HL-60 (cell line): ENCODE measurements around the gene REXO4.

ENCODE experiments used
- DNase-seq, 2 experiments: peaks; one replicate each; pipeline ENCODE4 v3.0.0-alpha.2; 2010 to 2020; ENCODE audit warnings: low read depth in 1 of 2, low spot score in 1 of 2
- H3K27ac ChIP-seq: fragments of 250-450 bp; sonication (Bioruptor Pico); replicated peaks from 2 replicates; pipeline ENCODE4 v1.5.1; 2020; ENCODE audit warnings: mild to moderate bottlenecking, moderate library complexity
- H3K27me3 ChIP-seq: fragments of 250-450 bp; sonication (Bioruptor Pico); 2 replicates; pipeline ENCODE4 v1.5.1; 2021; ENCODE audit warnings: mild to moderate bottlenecking, moderate library complexity; ENCODE audit not compliant: insufficient read depth, poor library complexity, severe bottlenecking
- H3K4me3 ChIP-seq: replicated peaks from 2 replicates; pipeline ENCODE4 v1.5.1; 2011; ENCODE audit warnings: mild to moderate bottlenecking, control low read depth, low read length; ENCODE audit not compliant: insufficient read depth
- GABPA ChIP-seq: IDR thresholded peaks from 2 replicates; pipeline ENCODE4 v1.6.1; 2012; ENCODE audit warnings: low read depth
- POLR2AphosphoS5 ChIP-seq: IDR thresholded peaks from 2 replicates; pipeline ENCODE4 v1.6.1; 2012; ENCODE audit warnings: low read depth
- REST ChIP-seq: IDR thresholded peaks from 2 replicates; pipeline ENCODE4 v1.6.1; 2012; ENCODE audit warnings: low read depth; ENCODE audit not compliant: insufficient replicate concordance
- SPI1 ChIP-seq: IDR thresholded peaks from 2 replicates; pipeline ENCODE4 v1.6.1; 2012; ENCODE audit warnings: low read depth, mild to moderate bottlenecking, borderline replicate concordance
- TF ChIP-seq, protein P1 (sequence below): IDR thresholded peaks from one replicate; pipeline ENCODE4 v1.5.1; 2011; ENCODE audit warnings: low read length, control low read depth, inconsistent platforms; ENCODE audit not compliant: insufficient read depth

The REXO4 gene

DNA sequence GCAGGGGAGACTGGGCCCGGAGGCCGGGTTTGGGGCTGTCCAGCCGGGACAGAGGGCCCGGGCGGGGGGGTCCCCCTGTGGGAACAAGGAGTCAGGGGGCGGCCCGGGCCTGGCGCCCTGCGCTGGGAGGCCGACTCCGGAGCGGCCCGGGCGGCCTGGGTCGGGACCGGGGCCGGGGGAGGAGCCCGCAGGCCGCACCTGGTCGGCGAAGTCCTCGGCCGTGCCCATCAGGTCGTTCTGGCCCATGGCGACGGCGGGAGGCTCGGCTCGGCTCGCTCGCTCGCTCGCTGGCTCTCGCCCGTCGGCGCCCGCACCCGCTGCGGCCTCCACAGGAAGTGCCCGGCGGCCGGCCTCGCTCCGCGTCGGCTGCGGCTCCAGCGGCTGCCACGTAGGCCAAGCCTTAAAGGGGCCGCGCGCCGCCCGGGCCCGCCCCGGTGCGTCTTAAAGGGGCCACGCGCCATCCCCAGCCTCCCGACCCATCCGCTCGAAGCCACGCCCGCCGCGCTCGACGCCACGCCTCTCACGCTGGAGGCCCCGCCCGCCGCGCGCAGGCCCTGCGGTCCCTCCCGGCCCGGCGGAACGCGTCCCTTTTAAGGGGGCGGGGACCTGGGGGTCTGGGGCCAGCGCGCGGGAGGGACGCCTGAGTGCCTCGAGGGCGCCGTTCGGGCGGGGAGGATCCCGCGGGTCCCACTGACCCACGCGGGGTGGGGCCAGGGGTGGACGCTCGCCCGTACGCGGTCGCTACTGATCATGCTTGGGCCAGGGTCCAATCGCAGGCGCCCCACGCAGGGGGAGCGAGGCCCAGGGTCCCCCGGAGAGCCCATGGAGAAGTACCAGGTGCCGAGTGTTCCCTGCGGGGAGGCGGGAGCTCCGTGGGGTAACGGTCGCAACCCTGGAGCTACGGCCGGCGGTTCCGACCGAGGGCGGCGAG is 41.8 kb downstream of the REXO4 start, which contains the start of the genes STKLD1 and SURF4:
Gene STKLD1 (plus strand): TSS at position 643 of the 931 bp plus-strand sequence. CDS start 108 bp downstream, at position 751.
Gene SURF4 (minus strand): TSS at position 337 of the 931 bp plus-strand sequence. CDS start 91 bp downstream, at position 246.
- TF ChIP-seq REST (no peak), POLR2AphosphoS5 (peak; percentile 66; the same call in 1 of the 2 replicates), SPI1 (0 out of 2 replicates have a peak, but pooled peaks have one; percentile 17)
- TF ChIP-seq, protein P1, sequence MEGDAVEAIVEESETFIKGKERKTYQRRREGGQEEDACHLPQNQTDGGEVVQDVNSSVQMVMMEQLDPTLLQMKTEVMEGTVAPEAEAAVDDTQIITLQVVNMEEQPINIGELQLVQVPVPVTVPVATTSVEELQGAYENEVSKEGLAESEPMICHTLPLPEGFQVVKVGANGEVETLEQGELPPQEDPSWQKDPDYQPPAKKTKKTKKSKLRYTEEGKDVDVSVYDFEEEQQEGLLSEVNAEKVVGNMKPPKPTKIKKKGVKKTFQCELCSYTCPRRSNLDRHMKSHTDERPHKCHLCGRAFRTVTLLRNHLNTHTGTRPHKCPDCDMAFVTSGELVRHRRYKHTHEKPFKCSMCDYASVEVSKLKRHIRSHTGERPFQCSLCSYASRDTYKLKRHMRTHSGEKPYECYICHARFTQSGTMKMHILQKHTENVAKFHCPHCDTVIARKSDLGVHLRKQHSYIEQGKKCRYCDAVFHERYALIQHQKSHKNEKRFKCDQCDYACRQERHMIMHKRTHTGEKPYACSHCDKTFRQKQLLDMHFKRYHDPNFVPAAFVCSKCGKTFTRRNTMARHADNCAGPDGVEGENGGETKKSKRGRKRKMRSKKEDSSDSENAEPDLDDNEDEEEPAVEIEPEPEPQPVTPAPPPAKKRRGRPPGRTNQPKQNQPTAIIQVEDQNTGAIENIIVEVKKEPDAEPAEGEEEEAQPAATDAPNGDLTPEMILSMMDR, result no peak
- peak within 1 kb of the TSS; percentile 95 for H3K27ac ChIP-seq
- peak; percentile 89 to 93 for DNase-seq

GRCh38 chr9:133375116-133375723 is 42.6 kb downstream of the REXO4 start:
- Histone ChIP-seq H3K27me3 (no peaks in the 10 kb centered on the region), H3K27ac (peak overlapping the region; percentile 95), H3K4me3 (peak overlapping the region; percentile 82)
- DNase-seq, result peak in 1 of 2 experiments; percentile 63
- TF ChIP-seq POLR2AphosphoS5, result no peak
- no peak for TF ChIP-seq GABPA
- no peak for TF ChIP-seq REST
- TF ChIP-seq, protein P1, result no peak
- TF ChIP-seq SPI1, result 0 out of 2 replicates have a peak, but pooled peaks have one; percentile 18

More for the DNA sequence above, 41.8 kb downstream of the REXO4 start, which contains the start of the genes STKLD1 and SURF4:
- peak within 1 kb of the TSS; percentile 82 for H3K4me3 ChIP-seq
- H3K27me3 ChIP-seq, result no peaks in the 10 kb centered on the region

DNA sequence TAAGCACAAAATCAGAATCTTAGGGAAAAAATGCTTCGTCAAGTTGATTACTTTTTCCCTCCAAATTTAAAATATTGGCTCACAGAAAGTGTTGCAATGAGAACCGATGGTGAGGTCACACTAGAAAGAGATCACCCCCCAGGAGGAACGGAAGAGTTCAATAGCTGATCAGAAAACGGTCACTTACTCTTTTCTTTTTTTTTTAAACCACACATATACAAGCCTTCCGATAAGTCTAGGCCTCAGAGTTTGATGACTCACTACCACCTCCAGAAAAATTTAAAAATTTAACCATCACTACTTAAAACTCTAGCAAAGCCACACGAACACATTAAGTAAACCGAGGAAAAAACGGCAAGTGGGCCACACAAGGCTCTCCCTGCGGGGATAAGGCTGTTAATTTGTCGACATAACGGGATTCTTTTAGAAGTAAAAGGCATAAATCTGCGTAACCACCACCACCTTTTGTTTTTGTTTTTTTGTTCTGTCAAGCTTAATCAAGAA is 43.1 kb downstream of the REXO4 start:
- peak in 1 of 2 experiments; percentile 57 for DNase-seq
- Histone ChIP-seq H3K4me3 (peak overlapping the region; percentile 82), H3K27me3 (no peaks in the 10 kb centered on the region), H3K27ac (peak overlapping the region; percentile 95)
- TF ChIP-seq GABPA, result no peak; the same call in 1 of the 2 replicates
- TF ChIP-seq SPI1, result no peak
- TF ChIP-seq, protein P1, result no peak
- TF ChIP-seq REST, result no peak
- no peak for TF ChIP-seq POLR2AphosphoS5
